GM18517 (cell line): ENCODE data around the gene C2CD2.

Source experiments
- ATAC-seq: cut with Tn5 transposase; IDR thresholded peaks from one replicate; pipeline ENCODE4 v1.9.1; 2021; ENCODE audit warnings: mild to moderate bottlenecking, moderate library complexity; ENCODE audit not compliant: unreplicated experiment

Gene C2CD2

GRCh38 chr21:41869771-41870170 is 84.0 kb downstream of the C2CD2 start:
- ATAC-seq = no peak

DNA sequence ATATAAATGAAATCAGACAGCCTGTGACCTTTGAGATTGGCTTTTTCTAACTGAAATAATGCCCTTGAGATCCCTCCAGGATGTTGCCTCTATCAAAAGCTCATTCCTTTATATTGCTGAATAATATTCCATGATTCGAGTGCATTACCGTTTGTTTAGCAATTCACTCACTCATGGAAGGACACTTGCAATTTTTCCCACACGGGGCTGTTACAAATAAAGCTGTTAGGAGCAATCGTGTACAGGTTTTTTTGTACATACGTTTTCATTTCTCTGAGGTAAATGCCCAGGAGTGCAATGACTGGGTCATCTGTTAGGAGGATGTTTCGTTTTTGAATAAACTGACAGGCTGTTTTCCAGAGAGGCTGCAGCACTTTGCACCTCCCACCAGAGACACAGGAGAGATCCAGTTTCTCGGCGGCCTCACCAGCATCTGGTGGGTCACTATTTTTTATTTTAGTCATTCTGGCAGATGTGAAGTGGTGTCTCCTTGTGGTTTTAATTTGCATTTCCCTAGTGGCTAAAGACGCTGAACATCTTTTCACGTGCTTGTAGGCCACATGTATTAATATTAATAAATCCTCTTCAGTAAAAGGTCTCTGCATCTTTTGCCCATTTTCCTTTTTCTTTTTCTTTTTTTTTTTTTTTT is 85.6 kb downstream of the C2CD2 start:
- peak; percentile 60 for ATAC-seq

GRCh38 chr21:41867313-41867712 is 86.5 kb downstream of the C2CD2 start:
- ATAC-seq = no peak

- no peak for ATAC-seq
These were observed 87.5 kb downstream of the C2CD2 start for GRCh38 chr21:41866274-41866809.

GRCh38 chr21:41865002-41865777 is 88.6 kb downstream of the C2CD2 start:
- peak; percentile 41 for ATAC-seq

GRCh38 chr21:41864311-41865001 is 89.4 kb downstream of the C2CD2 start:
- ATAC-seq = no peak

DNA sequence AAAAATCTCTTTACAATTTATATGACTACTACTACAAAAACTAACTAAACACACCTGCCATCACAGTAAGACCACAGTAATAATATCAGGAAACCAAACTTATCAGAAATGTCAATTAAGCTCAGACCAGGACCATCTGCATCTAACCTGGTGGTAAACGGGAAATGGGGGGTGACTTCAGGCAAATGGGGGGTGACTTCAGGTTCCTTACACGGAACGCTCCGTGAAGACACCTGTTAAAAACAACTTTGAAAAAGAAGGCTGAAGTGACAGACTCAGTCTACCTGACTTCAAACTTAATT is 90.4 kb downstream of the C2CD2 start:
- no peak for ATAC-seq

DNA sequence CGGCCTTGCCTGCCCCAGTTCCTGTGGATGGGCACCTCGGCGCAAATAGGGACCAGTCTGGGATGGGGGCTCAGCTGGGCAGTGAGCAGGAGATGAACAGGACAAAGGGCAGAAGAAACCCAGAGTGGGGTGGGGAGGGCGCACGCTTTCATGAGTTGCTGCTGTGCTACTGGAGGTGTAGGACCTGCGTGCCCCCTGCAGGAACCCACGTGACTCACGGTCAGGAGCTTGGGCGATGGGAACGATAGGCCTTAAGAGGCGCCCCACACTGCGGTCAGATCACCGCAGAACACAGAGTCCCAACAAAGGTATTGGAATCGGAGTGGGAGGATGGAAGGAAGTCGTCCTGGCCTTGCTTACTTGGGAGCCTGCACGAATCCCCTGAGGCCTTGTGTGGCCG is 91.8 kb downstream of the C2CD2 start:
- no peak for ATAC-seq

DNA sequence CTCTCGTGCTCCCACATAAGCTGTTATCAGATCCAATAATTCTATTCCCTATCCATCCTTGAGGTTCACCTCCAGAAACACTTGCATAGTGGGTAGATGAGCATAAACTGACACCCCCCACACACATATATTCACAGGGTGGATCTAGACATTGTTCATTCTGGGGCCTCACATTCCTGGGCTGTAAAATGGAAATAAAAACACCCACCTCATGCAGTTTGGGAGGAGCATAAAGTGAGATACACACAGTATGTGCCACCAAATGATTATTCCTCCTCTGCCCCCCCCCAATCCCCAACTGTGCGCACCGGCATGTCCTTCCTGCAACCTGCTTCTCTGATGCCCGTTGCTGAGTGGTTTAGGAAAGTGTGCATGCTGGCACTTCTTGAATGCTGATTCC is 92.6 kb downstream of the C2CD2 start:
- ATAC-seq = no peak

DNA sequence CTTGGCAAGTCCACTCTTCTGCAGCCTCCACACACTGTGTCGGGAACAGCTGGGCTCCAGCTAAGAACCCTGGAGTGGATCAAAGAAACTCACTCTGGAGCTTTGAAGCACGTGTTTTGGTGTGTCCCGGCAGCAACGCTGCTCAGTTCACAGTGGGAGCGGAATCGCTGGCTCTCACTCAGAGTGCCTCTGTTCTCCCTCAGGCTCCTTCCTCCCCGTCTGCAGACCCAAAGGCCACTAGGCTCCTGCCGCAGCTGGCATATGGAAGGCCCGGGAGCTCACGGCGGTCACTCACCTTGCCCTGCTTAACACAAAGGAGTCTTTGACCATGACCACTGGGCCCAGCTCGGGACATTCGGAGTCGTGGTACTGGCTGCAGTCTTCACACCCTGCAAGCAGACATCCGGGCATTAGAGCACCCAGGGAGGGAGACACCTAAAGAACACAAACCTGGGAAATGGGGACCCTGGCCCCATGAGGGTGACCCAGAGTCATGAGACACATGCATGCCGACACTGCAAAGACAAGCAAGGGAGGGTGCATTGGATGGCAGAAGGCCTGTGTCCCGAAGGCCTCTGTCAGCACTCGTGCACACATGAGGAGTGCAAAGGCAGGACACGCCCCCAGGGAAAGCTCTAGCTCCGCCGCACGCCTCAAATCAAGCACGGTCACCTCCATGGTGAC is 94.4 kb downstream of the C2CD2 start:
- ATAC-seq = no peak

DNA sequence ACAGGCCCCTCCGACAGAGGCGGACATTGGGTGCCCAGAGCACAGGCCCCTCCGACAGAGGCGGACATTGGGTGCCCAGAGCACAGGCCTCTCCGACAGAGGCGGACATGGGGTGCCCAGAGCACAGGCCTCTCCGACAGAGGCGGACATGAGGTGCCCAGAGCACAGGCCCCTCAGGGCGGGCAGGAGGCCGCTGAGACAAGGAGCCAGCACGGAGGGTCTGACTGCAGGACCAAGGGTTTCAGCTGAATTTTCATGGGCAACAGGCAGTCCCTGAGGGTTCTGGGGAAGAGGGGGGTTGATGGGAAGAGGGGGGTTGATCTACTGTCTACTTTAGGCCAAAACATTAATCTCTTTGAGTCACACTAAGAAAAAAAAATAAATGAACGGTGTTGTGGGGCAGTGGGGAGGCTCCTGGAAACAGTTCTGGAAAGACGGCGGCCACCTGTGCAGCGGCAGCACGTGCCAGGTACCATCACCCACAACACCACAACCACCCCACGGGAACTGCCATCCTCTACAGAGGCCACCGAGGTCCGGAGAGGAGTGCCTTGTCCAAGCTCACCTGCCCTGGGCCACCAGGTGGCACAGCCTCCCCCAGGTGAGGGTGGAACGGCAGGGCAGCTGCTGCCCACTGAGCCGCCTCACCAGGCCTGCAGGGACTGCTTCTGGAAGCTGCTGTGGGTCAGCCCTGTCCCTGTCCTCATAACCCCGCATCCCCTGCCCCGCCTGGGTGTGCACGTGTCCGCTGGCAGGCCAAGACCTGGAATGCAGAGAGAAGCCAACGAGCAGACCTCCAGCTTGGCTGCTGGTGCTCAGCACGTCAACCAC is 95.1 kb downstream of the C2CD2 start:
- no peak for ATAC-seq

DNA sequence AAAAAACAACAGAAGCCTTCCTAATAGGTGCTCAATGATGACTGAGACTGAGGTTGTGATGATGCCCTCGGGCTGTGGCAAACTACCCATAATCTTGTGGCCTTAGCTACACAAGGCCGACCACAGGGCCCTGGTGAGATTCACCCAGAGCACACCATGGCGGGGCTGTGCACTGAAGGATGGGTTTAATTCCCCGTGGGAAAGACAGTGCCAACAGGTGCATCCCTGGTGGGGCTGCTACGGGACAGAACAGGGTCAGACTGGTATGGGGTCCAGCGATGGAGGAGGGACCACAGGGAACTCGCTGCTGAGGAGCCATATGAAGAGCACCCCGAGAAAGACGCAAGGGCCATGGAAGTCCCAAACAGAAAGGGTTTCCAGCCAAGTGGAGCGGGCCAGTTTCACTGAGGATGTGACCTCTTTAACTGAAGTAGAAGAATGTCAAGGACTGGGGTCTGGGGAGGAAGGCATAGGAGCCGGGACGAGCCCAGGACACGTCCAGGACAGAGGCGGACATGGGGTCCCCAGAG is 96.0 kb downstream of the C2CD2 start:
- no peak for ATAC-seq

GRCh38 chr21:41856572-41856971 is 97.2 kb downstream of the C2CD2 start:
- no peak for ATAC-seq

GRCh38 chr21:41854426-41854995 is 99.3 kb downstream of the C2CD2 start:
- ATAC-seq = no peak

DNA sequence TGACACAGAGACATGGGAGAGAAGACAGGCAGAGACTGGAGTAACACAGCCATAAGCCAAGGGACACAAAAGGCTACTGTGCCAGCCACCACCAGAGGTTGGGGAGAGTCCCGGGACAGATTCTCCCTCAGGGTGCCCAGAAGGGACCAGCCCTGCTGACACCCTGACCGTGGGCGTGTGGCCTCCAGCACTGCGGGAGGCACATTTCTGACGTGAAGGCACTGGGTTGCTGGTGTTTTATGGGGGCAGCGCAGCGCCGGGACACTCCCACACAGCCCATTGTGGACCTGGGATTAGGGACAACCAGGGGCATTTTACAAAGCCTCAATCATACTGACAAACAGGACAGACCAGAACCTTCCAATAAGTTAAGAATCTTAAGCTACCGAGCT is 100.9 kb downstream of the C2CD2 start:
- no peak for ATAC-seq

- no peak for ATAC-seq
These were observed 101.5 kb downstream of the C2CD2 start for GRCh38 chr21:41852151-41852928.

GRCh38 chr21:41851090-41851790 is 102.6 kb downstream of the C2CD2 start:
- ATAC-seq = no peak

- ATAC-seq = no peak
These were observed 103.7 kb downstream of the C2CD2 start for GRCh38 chr21:41850085-41850484.
